A549 (cell line): ENCODE results near the gene HLTF. TPM values are rescaled to one million over a fixed set of nuclear protein-coding genes. Genes with fewer than 3 reads are reported as not detected.

ENCODE experiments used
- ATAC-seq, 2 experiments: fragments of 200-7000 bp in 1 of 2; fragments of >200 bp in 1 of 2; cut with Nextera tagmentation in 1 of 2; cut with Tn5 transposase in 1 of 2; 3 replicates each; pipeline versions ENCODE4 v1.8.0 to v1.9.1; 2018 to 2020; ENCODE audit warnings: mild to moderate bottlenecking in 1 of 2, moderate library complexity in 1 of 2
- CTCF ChIA-PET: fragments of 300-600 bp; sonication (Branson Sonifier 250); formaldehyde crosslinking; extraction: SDS; loops from one replicate; lab custom pipeline; 2021; ENCODE audit warnings: antibody characterized with exemption, inconsistent platforms; lab: Yijun Ruan, JAX
- POLR2A ChIA-PET: fragments of 350-600 bp; formaldehyde crosslinking; extraction: SDS; loops from one replicate; lab custom pipeline; 2021; ENCODE audit warnings: antibody characterized with exemption, inconsistent platforms; lab: Yijun Ruan, JAX
- DNase-seq, 2 experiments: peaks; one replicate each; pipeline versions ENCODE4 v3.0.0 to v3.0.0-alpha.2; 2011 to 2016; ENCODE audit warnings: low read depth in 1 of 2, low spot score in 1 of 2
- FAIRE-seq: peaks from 2 replicates; lab custom pipeline; 2011; peaks lifted over from hg19 to GRCh38; lab: Jason Lieb, UNC
- H3K27ac ChIP-seq, 2 experiments: fragments of >200 bp; sonication (Bioruptor Twin); formaldehyde crosslinking; 3 replicates each; pipeline ENCODE4 v1.5.1; 2016 to 2017
- H3K4me1 ChIP-seq: fragments of >200 bp; sonication (Bioruptor Twin); formaldehyde crosslinking; 3 replicates; pipeline ENCODE4 v1.6.1; 2016
- H3K4me2 ChIP-seq: fragments of >200 bp; sonication (Bioruptor Twin); formaldehyde crosslinking; 3 replicates; pipeline ENCODE4 v1.6.1; 2016
- H3K4me3 ChIP-seq: fragments of >200 bp; sonication (Bioruptor Twin); formaldehyde crosslinking; 3 replicates; pipeline ENCODE4 v1.5.1; 2016
- H3K9me3 ChIP-seq: fragments of >200 bp; sonication (Bioruptor Twin); formaldehyde crosslinking; 3 replicates; pipeline ENCODE4 v1.6.1; 2016
- CBX8 ChIP-seq: fragments of 200-600 bp; sonication (generic); IDR thresholded peaks from 2 replicates; pipeline ENCODE4 v1.6.1; 2016
- CHD4 ChIP-seq: fragments of 200-600 bp; sonication (generic); IDR thresholded peaks from 2 replicates; pipeline ENCODE4 v1.6.1; 2016; ENCODE audit warnings: antibody characterized with exemption, mild to moderate bottlenecking, borderline replicate concordance
- CTCF ChIP-seq: fragments of >200 bp; sonication (Bioruptor Twin); formaldehyde crosslinking; IDR thresholded peaks from 3 replicates; pipeline ENCODE4 v1.5.1; 2016
- E2F6 ChIP-seq: IDR thresholded peaks from 2 replicates; pipeline ENCODE4 v1.6.1; 2012; ENCODE audit warnings: low read depth, borderline replicate concordance
- EHMT2 ChIP-seq: fragments of 200-600 bp; sonication (generic); IDR thresholded peaks from 2 replicates; pipeline ENCODE4 v1.6.1; 2016; ENCODE audit warnings: antibody characterized with exemption, low read depth, mild to moderate bottlenecking, moderate library complexity
- EP300 ChIP-seq, 2 experiments: fragments of >200 bp; sonication (Bioruptor Twin); formaldehyde crosslinking; IDR thresholded peaks; 2 replicates in 1 of 2; 3 replicates in 1 of 2; pipeline ENCODE4 v1.6.1; 2016 to 2017
- FOSL2 ChIP-seq, 2 experiments: fragments of 450-650 bp in 1 of 2; fragments of >200 bp in 1 of 2; sonication (Bioruptor Twin) in 1 of 2; formaldehyde crosslinking; IDR thresholded peaks; 2 replicates each; pipeline versions ENCODE4 v1.5.0 to v1.6.1; 2016 to 2020; ENCODE audit warnings: mild to moderate bottlenecking in 1 of 2, moderate library complexity in 1 of 2
- FOXS1 ChIP-seq: fragments of 250-450 bp; sonication (Bioruptor Pico); IDR thresholded peaks from 2 replicates; pipeline ENCODE4 v1.5.0; 2020; ENCODE audit warnings: mild to moderate bottlenecking, moderate library complexity
- GATA3 ChIP-seq: IDR thresholded peaks from 2 replicates; pipeline ENCODE4 v1.6.1; 2012; ENCODE audit warnings: borderline replicate concordance
- HEYL ChIP-seq: fragments of 250-450 bp; sonication (Bioruptor Pico); IDR thresholded peaks from 2 replicates; pipeline ENCODE4 v1.8.0; 2021; ENCODE audit warnings: mild to moderate bottlenecking, moderate library complexity
- HOXA7 ChIP-seq: fragments of 250-450 bp; sonication (Bioruptor Pico); IDR thresholded peaks from 2 replicates; pipeline ENCODE4 v1.5.0; 2020; ENCODE audit warnings: mild to moderate bottlenecking, moderate library complexity
- HOXB13 ChIP-seq: fragments of 250-450 bp; sonication (Bioruptor Pico); IDR thresholded peaks from 2 replicates; pipeline ENCODE4 v1.5.0; 2020; ENCODE audit warnings: low read depth, mild to moderate bottlenecking, moderate library complexity
- HOXB5 ChIP-seq: fragments of 250-450 bp; sonication (Bioruptor Pico); IDR thresholded peaks from 2 replicates; pipeline ENCODE4 v1.5.0; 2020; ENCODE audit warnings: mild to moderate bottlenecking, moderate library complexity
- JUN ChIP-seq, 2 experiments: fragments of >200 bp; sonication (Bioruptor Twin); formaldehyde crosslinking; IDR thresholded peaks; 2 replicates in 1 of 2; 3 replicates in 1 of 2; pipeline ENCODE4 v1.6.1; 2016 to 2017
- MAFK ChIP-seq: fragments of 450-650 bp; IDR thresholded peaks from 2 replicates; pipeline ENCODE4 v1.6.1; 2014; ENCODE audit not compliant: partially characterized antibody
- NR3C1 ChIP-seq: fragments of >200 bp; sonication (Bioruptor Twin); formaldehyde crosslinking; IDR thresholded peaks from 3 replicates; pipeline ENCODE4 v1.6.1; 2017
- PBX3 ChIP-seq: IDR thresholded peaks from 2 replicates; pipeline ENCODE4 v1.6.1; 2012
- PHF8 ChIP-seq: fragments of 200-600 bp; sonication (generic); IDR thresholded peaks from 2 replicates; pipeline ENCODE4 v1.6.1; 2016; ENCODE audit warnings: low read depth, mild to moderate bottlenecking, antibody characterized with exemption, moderate library complexity, borderline replicate concordance
- POLR2AphosphoS2 ChIP-seq: conservative IDR thresholded peaks from 2 replicates; pipeline ENCODE4 v1.6.1; 2012; ENCODE audit warnings: low read length, improper control_type of control experiment, inconsistent platforms
- RARB ChIP-seq: fragments of 250-450 bp; sonication (Bioruptor Pico); IDR thresholded peaks from 2 replicates; pipeline ENCODE4 v1.8.0; 2021; ENCODE audit warnings: mild to moderate bottlenecking, moderate library complexity
- RCOR1 ChIP-seq: fragments of 150-350 bp; IDR thresholded peaks from 2 replicates; pipeline ENCODE4 v1.6.1; 2014; ENCODE audit warnings: antibody characterized with exemption, low read length, low read depth
- RFX5 ChIP-seq: fragments of 450-650 bp; IDR thresholded peaks from 2 replicates; pipeline ENCODE4 v1.7.1; 2014; ENCODE audit warnings: antibody characterized with exemption, mild to moderate bottlenecking, moderate library complexity
- RNF2 ChIP-seq: fragments of 200-600 bp; sonication (generic); IDR thresholded peaks from 2 replicates; pipeline ENCODE4 v1.6.1; 2016; ENCODE audit warnings: low read depth, mild to moderate bottlenecking, antibody characterized with exemption, moderate library complexity, borderline replicate concordance
- SMC3 ChIP-seq: fragments of >200 bp; sonication (Bioruptor Twin); formaldehyde crosslinking; IDR thresholded peaks from 3 replicates; pipeline ENCODE4 v1.6.1; 2018; ENCODE audit warnings: inconsistent platforms
- SREBF2 ChIP-seq: fragments of 450-650 bp; IDR thresholded peaks from 2 replicates; pipeline ENCODE4 v1.6.1; 2014; ENCODE audit warnings: mild to moderate bottlenecking, moderate library complexity
- TP53 ChIP-seq: fragments of 250-450 bp; sonication (Bioruptor Pico); IDR thresholded peaks from 2 replicates; pipeline ENCODE4 v1.5.0; 2021; ENCODE audit warnings: mild to moderate bottlenecking, moderate library complexity
- ZC3H11A ChIP-seq: fragments of 450-650 bp; IDR thresholded peaks from 2 replicates; pipeline ENCODE4 v1.6.1; 2014; ENCODE audit warnings: antibody characterized with exemption, mild to moderate bottlenecking
- ZNF302 ChIP-seq: fragments of 250-450 bp; sonication (Bioruptor Pico); IDR thresholded peaks from 2 replicates; pipeline ENCODE4 v1.9.0; 2021; ENCODE audit warnings: inconsistent platforms, mild to moderate bottlenecking, moderate library complexity
- ZSCAN20 ChIP-seq: fragments of 250-450 bp; sonication (Bioruptor Pico); IDR thresholded peaks from 2 replicates; pipeline ENCODE4 v1.8.0; 2022; ENCODE audit warnings: mild to moderate bottlenecking, moderate library complexity
- WGBS: methylation state at CpG from one replicate; pipeline ENCODE4 v1.1.6; 2017; ENCODE audit errors: missing lambda C conversion rate; 5-methylcytosine and 5-hydroxymethylcytosine counted together
- polyA plus RNA-seq, 4 experiments: library from polyadenylated mRNA; depleted of rRNA in 3 of 4; stranded (reverse); fragments of >200 nt; fragmentation: RNase III in 1 of 4; extraction: RNeasy Plus Mini Kit Qiagen cat#74134 plus additional on column Dnase treatment in 1 of 4; gene quantifications; 2 replicates in 3 of 4; 3 replicates in 1 of 4; pipeline ENCODE4 v1.2.3, GENCODE V29; 2011 to 2017
- TF ChIP-seq, protein P1 (sequence below): fragments of 450-650 bp; IDR thresholded peaks from 2 replicates; pipeline ENCODE4 v1.6.1; 2014; ENCODE audit warnings: antibody characterized with exemption
- TF ChIP-seq, protein P2 (sequence below): fragments of 150-350 bp; IDR thresholded peaks from 2 replicates; pipeline ENCODE4 v1.6.1; 2014; ENCODE audit warnings: low read depth, mild to moderate bottlenecking, low read length
- TF ChIP-seq, protein P3 (sequence below): IDR thresholded peaks from 2 replicates; pipeline ENCODE4 v1.6.1; 2012
- TF ChIP-seq, protein P4 (sequence below): fragments of 250-450 bp; sonication (Bioruptor Pico); IDR thresholded peaks from 2 replicates; pipeline ENCODE4 v1.5.0; 2021; ENCODE audit warnings: mild to moderate bottlenecking, moderate library complexity, borderline replicate concordance

HLTF gene
- polyA plus RNA-seq, 2 of the 4 experiments (the other 2 are of a cell fraction): 26.7 to 61.6 TPM

DNA sequence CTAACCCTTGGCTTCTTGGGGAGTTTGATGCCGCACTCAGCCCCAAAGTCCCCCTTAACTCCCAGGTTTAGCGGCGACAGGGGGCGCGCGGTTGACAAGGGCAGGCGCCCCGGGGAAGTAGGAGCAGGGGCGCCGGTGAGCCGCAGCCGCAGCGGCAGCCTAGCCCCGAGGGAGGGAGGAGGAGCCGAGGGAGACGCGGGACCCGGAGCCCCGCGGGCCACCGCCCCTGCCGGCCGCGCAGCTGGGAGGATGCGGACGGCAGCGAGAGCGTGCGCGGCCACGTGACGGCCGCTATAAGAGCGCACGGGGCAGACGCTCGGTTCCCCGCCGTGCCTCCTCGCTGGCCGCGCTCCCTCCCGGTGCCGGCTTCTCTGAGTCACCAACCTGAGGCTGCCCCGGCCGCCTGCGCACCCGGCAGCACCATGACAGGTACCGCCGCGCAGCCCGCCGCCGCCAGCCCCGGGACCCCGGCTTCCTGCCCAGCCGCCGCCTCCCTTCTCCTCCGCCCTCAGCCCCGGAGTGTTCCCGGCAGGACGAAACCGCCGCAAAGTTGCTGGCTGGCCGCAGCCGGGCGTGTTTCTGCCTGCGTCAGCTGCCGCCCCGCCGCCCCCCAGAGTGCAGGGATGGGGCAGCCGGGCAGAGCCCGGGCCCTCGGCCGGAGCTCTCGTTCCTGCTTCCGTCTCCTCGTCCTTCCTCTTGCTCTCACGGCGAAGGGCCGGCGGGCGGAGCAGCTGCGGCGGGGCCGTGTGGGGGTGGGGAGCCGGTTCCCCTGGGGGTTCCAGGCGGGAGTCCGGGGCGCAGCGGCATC lies 94.9 kb downstream of the HLTF start, which contains the start of gene GYG1:
GYG1 (plus strand) TSS at position 322 of the 808 bp plus-strand sequence; CDS start at position 423, 101 bp downstream.
- POLR2A ChIA-PET: interaction anchor here (0.6 to 0.9 kb wide), 5 partner anchors 11 to 667 kb away, joined by 3 read pairs; no protein-coding TSS in a partner anchor
- FAIRE-seq: no peak
- TF ChIP-seq, protein P1, sequence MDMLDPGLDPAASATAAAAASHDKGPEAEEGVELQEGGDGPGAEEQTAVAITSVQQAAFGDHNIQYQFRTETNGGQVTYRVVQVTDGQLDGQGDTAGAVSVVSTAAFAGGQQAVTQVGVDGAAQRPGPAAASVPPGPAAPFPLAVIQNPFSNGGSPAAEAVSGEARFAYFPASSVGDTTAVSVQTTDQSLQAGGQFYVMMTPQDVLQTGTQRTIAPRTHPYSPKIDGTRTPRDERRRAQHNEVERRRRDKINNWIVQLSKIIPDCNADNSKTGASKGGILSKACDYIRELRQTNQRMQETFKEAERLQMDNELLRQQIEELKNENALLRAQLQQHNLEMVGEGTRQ: peak; percentile 83
- TF ChIP-seq RARB (CRISPR knock-in tag): no peak
- peak; percentile 10 for TF ChIP-seq MAFK
- TF ChIP-seq TP53 (CRISPR knock-in tag): no peak
- no peak for TF ChIP-seq ZC3H11A
- TF ChIP-seq, protein P2, sequence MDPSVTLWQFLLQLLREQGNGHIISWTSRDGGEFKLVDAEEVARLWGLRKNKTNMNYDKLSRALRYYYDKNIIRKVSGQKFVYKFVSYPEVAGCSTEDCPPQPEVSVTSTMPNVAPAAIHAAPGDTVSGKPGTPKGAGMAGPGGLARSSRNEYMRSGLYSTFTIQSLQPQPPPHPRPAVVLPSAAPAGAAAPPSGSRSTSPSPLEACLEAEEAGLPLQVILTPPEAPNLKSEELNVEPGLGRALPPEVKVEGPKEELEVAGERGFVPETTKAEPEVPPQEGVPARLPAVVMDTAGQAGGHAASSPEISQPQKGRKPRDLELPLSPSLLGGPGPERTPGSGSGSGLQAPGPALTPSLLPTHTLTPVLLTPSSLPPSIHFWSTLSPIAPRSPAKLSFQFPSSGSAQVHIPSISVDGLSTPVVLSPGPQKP: no peak
- TF ChIP-seq SMC3: peak; percentile 18; the same call in 1 of the 3 replicates
- no peak for TF ChIP-seq CHD4
- no peak for TF ChIP-seq RFX5
- TF ChIP-seq, protein P3, sequence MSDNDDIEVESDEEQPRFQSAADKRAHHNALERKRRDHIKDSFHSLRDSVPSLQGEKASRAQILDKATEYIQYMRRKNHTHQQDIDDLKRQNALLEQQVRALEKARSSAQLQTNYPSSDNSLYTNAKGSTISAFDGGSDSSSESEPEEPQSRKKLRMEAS: peak; percentile 90
- no peak for TF ChIP-seq E2F6
- no peak for TF ChIP-seq EP300 (IDR thresholded peaks at IDR 0.05)
- TF ChIP-seq JUN (IDR thresholded peaks at IDR 0.05): peak in 1 of 2 experiments; percentile 69; a peak in 1 of 5 replicates
- no peak for TF ChIP-seq ZNF302 (CRISPR knock-in tag)
- no peak for TF ChIP-seq RCOR1
- TF ChIP-seq HEYL (CRISPR knock-in tag): no peak
- no peak for TF ChIP-seq PBX3
- peak; percentile 52 for TF ChIP-seq CTCF
- peak; percentile 42; the same call in 1 of the 2 replicates for TF ChIP-seq GATA3
- TF ChIP-seq FOSL2 (IDR thresholded peaks at IDR 0.05): no peak
- TF ChIP-seq FOSL2 (CRISPR knock-in tag; IDR thresholded peaks at IDR 0.05): peak; percentile 71
- TF ChIP-seq FOXS1: no peak
- 0 out of 2 replicates have a peak, but pooled peaks have one; percentile 45 for TF ChIP-seq RNF2
- TF ChIP-seq HOXB13 (CRISPR knock-in tag): no peak
- TF ChIP-seq NR3C1: no peak
- TF ChIP-seq HOXA7: no peak
- no peak for TF ChIP-seq CBX8
- no peak for TF ChIP-seq HOXB5
- TF ChIP-seq PHF8: peak; percentile 76
- no peak for TF ChIP-seq EHMT2
- no peak for TF ChIP-seq ZSCAN20 (CRISPR knock-in tag)
- TF ChIP-seq SREBF2: no peak
- no peak for TF ChIP-seq POLR2AphosphoS2
- TF ChIP-seq, protein P4, sequence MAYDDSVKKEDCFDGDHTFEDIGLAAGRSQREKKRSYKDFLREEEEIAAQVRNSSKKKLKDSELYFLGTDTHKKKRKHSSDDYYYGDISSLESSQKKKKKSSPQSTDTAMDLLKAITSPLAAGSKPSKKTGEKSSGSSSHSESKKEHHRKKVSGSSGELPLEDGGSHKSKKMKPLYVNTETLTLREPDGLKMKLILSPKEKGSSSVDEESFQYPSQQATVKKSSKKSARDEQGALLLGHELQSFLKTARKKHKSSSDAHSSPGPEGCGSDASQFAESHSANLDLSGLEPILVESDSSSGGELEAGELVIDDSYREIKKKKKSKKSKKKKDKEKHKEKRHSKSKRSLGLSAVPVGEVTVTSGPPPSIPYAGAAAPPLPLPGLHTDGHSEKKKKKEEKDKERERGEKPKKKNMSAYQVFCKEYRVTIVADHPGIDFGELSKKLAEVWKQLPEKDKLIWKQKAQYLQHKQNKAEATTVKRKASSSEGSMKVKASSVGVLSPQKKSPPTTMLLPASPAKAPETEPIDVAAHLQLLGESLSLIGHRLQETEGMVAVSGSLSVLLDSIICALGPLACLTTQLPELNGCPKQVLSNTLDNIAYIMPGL: peak; percentile 62; the same call in 1 of the 2 replicates

More for the DNA sequence above, 94.9 kb downstream of the HLTF start, which contains the start of gene GYG1:
- peak within 1 kb of the TSS; percentile 91 for H3K4me2 ChIP-seq
- H3K4me1 ChIP-seq: peaks cover 7% of the 10 kb centered on the region
- H3K9me3 ChIP-seq: no peaks in the 10 kb centered on the region
- peak within 1 kb of the TSS; percentile 86 for H3K4me3 ChIP-seq
- DNase-seq (peak; percentile 81 to 82), ATAC-seq (peak; percentile 93 to 95)
- CTCF ChIA-PET: interaction anchor here (0.6 to 3.6 kb wide), 5 partner anchors 29 to 611 kb away, joined by 3 to 15 read pairs (median 4); no protein-coding TSS in a partner anchor
- peak within 1 kb of the TSS; percentile 80 to 98 for H3K27ac ChIP-seq
- WGBS: 1% methylated on average over 27 of the region's 91 CpGs
